Activated naive CD4-positive, alpha-beta T cell treated with anti-CD3 and anti-CD28 coated beads for 36 hours (primary cell): ENCODE measurements around the gene ACTG1. TPM values are rescaled to one million over a fixed set of nuclear protein-coding genes. Genes with fewer than 3 reads are reported as not detected.
A peak's percentile ranks its signal among the peaks of the same experiment; 100 is the strongest.

Experiments used
- CTCF ChIA-PET: fragments of 350-600 bp; sonication (Branson Sonifier 250); formaldehyde crosslinking; loops from one replicate; lab custom pipeline; 2021; ENCODE audit warnings: antibody characterized with exemption; lab: Charles Lee
- DNase-seq: peaks from one replicate; pipeline ENCODE4 v3.0.0-alpha.2; 2020
- H3K27ac Mint-ChIP-seq: one replicate; pipeline ENCODE4 v1.8.0; 2021; ENCODE audit warnings: mild to moderate bottlenecking, mixed read lengths
- H3K27me3 Mint-ChIP-seq: one replicate; pipeline ENCODE4 v1.8.0; 2021; ENCODE audit warnings: low read depth, mixed read lengths
- H3K36me3 Mint-ChIP-seq: one replicate; pipeline ENCODE4 v1.8.0; 2021; ENCODE audit warnings: low read depth, mixed read lengths
- H3K4me1 Mint-ChIP-seq: one replicate; pipeline ENCODE4 v1.8.0; 2021; ENCODE audit warnings: low read depth, mixed read lengths
- H3K4me3 Mint-ChIP-seq: one replicate; pipeline ENCODE4 v1.8.0; 2021; ENCODE audit warnings: mild to moderate bottlenecking, moderate library complexity, mixed read lengths
- H3K9me3 Mint-ChIP-seq: one replicate; pipeline ENCODE4 v1.8.0; 2021; ENCODE audit warnings: mixed read lengths
- intact Hi-C: fragments of 100-400 bp; cut with micrococcal nuclease; formaldehyde crosslinking; loops from one replicate; pipeline ENCODE4 v1.15.1; 2023
- total RNA-seq, 2 experiments: library from RNA; stranded (reverse); gene quantifications; one replicate each; pipeline ENCODE4 v1.2.3, GENCODE V29; 2021

ACTG1 gene
- total RNA-seq, 2 experiments from 2014 or later: 2,881 to 2,925 TPM

DNA sequence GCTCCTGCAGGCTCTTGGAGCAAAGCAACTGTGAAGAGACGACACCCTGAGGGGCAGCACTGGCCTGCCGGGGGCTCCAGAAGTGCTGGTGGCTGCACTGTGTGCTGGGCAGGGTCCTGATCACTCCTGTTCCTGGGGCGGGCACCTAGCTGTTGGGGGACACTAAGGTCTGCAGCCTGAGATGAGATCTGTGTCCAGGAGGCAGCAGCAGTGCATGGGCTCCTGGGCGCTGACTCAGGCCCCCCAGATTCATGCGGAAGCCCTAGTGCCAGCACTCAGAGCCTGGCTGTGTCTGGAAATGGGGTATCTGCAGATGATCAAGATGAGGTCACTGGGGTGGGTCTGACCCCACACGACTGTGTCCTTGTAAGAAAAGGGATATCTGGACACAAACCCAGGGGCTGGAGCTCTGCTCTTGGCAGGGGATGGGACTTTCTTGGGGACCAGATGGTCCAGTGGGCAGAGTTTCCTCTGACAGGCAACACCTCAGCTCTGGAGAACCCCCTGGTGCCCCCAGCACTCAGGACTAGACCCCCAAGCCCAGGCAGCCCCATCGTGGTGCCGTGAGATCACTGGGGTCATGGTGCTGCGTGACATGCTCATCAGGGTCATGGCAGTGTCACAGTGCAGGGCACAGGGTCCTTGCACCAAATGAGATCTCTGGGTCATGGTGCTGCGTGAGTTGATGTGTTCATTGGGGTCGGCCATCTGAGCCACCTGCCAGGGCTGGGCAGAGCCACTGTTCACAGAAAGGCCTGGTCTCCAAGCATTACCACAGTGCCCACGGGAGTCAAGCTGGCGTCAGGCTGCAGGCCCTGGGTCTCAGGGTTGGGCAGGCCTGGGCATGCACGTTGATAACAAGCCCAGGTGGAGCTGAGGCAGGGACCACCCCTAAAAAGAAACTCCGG, 30.1 kb upstream of the ACTG1 start:
- CTCF ChIA-PET: interaction anchor here (1.2 kb wide), 1 partner anchor 24 kb away, joined by 3 read pairs; no protein-coding TSS in a partner anchor
- H3K27me3 Mint-ChIP-seq: no peaks in the 10 kb centered on the region
- no peaks in the 10 kb centered on the region for H3K9me3 Mint-ChIP-seq
- H3K27ac Mint-ChIP-seq: no peak overlapping the region
- H3K36me3 Mint-ChIP-seq: peaks cover 10% of the 10 kb centered on the region
- no peak for DNase-seq
- intact Hi-C loops: no loop called here
- H3K4me1 Mint-ChIP-seq: peaks cover 1% of the 10 kb centered on the region
- no peak overlapping the region for H3K4me3 Mint-ChIP-seq

DNA sequence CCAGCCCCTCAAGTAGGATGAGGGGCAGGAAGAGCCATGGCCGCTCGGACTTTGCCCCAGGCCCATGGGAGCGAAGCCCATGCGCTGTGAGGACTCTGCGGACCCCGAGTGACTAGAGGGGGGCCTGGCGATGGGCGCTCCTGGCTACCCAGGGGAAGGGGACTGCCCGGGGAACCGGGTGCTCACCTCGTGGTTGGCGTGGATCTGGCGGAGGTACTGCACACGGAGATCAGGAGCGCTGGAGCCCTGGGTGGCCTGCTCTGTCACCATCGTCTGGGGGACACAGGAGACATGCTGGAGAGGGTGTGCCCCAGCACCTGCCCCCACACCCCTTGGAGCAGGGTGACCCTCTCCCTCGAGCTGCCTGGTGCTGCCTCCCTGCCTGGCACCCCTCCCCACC, 28.5 kb upstream of the ACTG1 start:
- DNase-seq: no peak
- H3K36me3 Mint-ChIP-seq: peaks cover 8% of the 10 kb centered on the region
- intact Hi-C loops: no loop called here
- H3K9me3 Mint-ChIP-seq: no peaks in the 10 kb centered on the region
- H3K4me3 Mint-ChIP-seq: no peak overlapping the region
- CTCF ChIA-PET: no interaction called here
- peaks cover 1% of the 10 kb centered on the region for H3K4me1 Mint-ChIP-seq
- no peak overlapping the region for H3K27ac Mint-ChIP-seq
- no peaks in the 10 kb centered on the region for H3K27me3 Mint-ChIP-seq

DNA sequence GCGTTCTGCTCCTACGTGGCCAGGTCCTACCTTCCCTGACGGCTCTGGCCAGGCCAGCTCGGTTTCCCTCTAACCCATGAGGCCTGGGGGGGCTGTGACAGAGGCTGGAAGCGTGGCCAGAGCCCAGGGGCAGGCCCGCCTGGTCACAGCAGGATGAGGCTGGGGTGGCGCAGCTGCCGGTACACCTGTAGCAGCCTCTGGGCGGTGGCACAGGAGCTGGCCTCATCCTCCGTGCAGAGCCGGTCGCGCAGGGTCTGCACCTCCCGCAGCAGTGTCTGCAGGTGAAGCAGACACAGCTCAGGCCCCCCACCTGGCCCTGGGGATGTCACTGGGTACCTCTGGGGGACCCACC, 28.1 kb upstream of the ACTG1 start:
- no peak for DNase-seq
- H3K27ac Mint-ChIP-seq: no peak overlapping the region
- intact Hi-C loops: no loop called here
- H3K4me3 Mint-ChIP-seq: no peak overlapping the region
- no peaks in the 10 kb centered on the region for H3K9me3 Mint-ChIP-seq
- peaks cover 1% of the 10 kb centered on the region for H3K4me1 Mint-ChIP-seq
- peaks cover 8% of the 10 kb centered on the region for H3K36me3 Mint-ChIP-seq
- CTCF ChIA-PET: no interaction called here
- peaks cover 3% of the 10 kb centered on the region for H3K27me3 Mint-ChIP-seq

DNA sequence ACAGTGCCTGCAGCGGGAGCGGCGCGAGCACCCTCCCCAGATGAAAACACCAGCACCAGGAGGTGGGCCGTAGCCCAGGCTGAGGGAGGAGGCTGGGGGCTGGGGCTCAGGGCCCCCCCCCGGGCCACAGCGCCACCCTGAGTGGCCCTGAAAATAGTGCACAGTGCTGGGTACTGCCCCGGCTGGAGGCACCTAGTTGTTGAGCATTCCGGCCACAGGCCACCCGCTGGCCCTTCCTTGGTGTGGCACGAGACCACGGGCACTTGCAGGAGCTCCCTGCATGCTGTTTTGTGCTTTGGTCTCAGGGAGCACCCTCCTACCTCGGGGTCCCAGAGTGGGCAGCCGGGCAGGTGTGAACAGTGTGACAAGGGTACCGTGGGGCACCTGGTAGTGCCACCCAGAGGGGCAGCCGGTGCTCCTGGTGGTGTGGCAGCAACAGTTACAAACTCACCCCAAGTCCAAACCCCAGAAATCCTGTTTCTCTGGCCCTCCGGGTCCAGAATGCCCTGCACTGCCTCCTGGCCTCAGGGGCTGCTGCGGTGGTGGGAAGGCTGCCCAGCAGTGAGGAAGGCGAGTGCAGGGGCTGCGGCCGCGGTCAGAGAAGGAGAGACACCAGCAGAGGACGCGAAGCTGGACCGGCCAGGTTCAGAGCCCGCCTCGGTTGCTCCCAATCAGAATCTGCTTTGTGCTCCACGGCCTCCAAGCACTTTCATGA, 27.5 kb upstream of the ACTG1 start:
- Mint-ChIP-seq H3K27ac (no peak overlapping the region), H3K27me3 (peaks cover 5% of the 10 kb centered on the region), H3K9me3 (no peaks in the 10 kb centered on the region), H3K36me3 (peaks cover 8% of the 10 kb centered on the region), H3K4me3 (no peak overlapping the region), H3K4me1 (peaks cover 1% of the 10 kb centered on the region)
- intact Hi-C loops: no loop called here
- CTCF ChIA-PET: no interaction called here
- DNase-seq: no peak

DNA sequence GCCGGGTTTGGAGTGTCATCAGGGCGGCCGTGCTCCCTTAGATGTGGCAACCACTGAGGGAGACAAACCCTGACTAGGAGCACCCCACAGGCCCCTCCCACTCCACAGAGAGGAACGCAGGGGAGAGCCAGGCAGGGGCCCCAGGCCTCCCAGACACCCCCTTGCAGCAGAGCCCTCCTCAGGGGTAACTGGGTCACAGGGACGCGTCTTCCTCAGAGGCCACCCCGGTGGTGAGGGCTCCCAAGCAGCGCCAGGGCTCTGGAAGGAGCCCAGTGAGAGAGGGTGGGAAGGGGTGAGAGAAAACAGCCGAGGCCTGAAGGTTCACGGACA, 26.9 kb upstream of the ACTG1 start:
- peaks cover 5% of the 10 kb centered on the region for H3K27me3 Mint-ChIP-seq
- no peak for DNase-seq
- peaks cover 8% of the 10 kb centered on the region for H3K36me3 Mint-ChIP-seq
- no peak overlapping the region for H3K4me3 Mint-ChIP-seq
- H3K27ac Mint-ChIP-seq: no peak overlapping the region
- intact Hi-C loops: no loop called here
- CTCF ChIA-PET: interaction anchor here (0.6 kb wide), 1 partner anchor 63 kb away, joined by 3 read pairs; no protein-coding TSS in a partner anchor
- H3K9me3 Mint-ChIP-seq: no peaks in the 10 kb centered on the region
- peaks cover 1% of the 10 kb centered on the region for H3K4me1 Mint-ChIP-seq

DNA sequence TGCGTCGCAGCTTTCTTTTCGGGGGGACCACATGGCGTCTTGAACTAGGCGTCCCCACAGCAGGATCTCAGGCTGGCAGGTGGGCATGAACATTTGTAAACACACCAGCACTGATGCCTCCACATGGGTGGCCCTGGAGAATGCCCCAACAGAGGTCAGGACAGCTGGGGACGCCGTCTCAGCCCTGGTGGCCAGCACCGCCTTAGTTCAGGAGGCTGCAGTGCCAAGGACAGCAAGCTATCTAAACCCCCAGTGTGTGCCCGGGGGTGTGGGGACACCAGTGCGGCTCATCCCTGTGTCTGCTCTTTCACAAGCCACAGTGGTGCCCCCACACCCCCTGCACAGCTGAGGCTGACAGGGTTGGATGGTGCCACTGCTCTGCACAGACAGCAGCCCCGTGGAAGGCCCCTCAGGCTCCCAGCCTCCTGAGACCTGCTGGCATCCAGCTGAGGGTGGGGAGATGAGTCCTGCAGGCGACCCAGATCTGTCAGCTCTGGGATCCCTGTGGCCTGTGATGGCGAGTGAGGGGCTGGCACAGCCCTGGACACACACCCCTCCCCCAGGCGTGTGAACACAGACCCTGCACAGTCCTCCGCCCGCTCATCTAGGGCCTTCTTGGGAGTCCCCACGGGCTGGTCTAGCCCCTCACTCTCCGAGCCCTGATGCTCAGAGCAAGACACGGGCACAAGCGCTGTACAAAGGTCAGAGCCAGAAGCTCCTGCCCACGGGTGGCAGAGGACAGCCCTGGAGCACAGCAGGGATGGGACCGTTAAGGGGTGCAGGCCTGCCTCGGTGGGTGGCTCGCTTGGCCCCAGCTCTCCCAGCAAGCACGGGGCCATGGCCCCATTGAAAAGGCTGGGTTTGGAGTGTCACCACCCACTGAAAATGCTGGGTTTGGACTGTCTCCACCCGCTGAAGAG, 26.3 kb upstream of the ACTG1 start:
- peaks cover 1% of the 10 kb centered on the region for H3K4me1 Mint-ChIP-seq
- intact Hi-C loops: no loop called here
- H3K9me3 Mint-ChIP-seq: no peaks in the 10 kb centered on the region
- H3K4me3 Mint-ChIP-seq: no peak overlapping the region
- H3K36me3 Mint-ChIP-seq: peaks cover 8% of the 10 kb centered on the region
- CTCF ChIA-PET: interaction anchor here (0.6 to 1.2 kb wide), 3 partner anchors 20 to 63 kb away, joined by 3 to 4 read pairs (median 4); no protein-coding TSS in a partner anchor
- peaks cover 5% of the 10 kb centered on the region for H3K27me3 Mint-ChIP-seq
- H3K27ac Mint-ChIP-seq: no peak overlapping the region
- DNase-seq: no peak

DNA sequence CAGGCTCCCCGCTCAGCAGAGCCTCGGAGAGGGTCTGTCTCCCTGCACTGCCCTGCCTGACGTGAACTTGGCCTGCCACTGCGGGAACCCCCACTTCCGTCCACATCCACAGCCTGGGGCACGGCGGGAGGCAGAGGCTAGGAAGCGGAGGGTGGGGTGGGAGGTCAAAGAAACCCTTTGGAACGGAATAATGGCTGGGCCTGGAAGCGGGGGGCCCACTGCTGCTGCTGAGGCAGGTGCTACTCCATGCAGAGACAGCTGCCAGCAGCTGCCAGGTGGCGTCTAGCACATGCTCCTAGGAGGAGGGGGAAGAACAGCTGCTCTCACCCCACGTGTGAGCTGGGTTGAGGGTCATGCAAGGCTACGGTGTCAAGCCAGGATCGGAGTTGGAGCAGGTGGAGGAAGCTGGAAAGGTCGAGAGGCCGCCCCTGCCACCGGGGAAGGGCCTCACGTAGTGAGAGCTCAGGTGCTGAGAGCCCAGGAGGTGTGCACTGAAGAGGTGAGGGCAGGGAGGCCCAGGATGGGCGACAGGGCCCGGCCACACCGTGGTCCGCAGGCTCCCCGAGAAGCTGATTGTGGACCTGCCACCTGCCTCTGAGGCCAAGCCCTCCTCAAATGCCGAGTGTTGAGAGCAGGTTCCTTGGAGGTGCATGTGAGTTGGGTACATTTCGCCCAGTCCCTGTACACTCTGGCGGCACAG, 25.4 kb upstream of the ACTG1 start:
- CTCF ChIA-PET: interaction anchor here (1.0 to 1.2 kb wide), 2 partner anchors 19 to 45 kb away, joined by 4 read pairs; no protein-coding TSS in a partner anchor
- DNase-seq: no peak
- intact Hi-C loops: no loop called here
- Mint-ChIP-seq H3K27ac (no peak overlapping the region), H3K4me3 (no peak overlapping the region), H3K4me1 (peaks cover 1% of the 10 kb centered on the region), H3K27me3 (peaks cover 11% of the 10 kb centered on the region), H3K36me3 (peaks cover 8% of the 10 kb centered on the region), H3K9me3 (no peaks in the 10 kb centered on the region)

DNA sequence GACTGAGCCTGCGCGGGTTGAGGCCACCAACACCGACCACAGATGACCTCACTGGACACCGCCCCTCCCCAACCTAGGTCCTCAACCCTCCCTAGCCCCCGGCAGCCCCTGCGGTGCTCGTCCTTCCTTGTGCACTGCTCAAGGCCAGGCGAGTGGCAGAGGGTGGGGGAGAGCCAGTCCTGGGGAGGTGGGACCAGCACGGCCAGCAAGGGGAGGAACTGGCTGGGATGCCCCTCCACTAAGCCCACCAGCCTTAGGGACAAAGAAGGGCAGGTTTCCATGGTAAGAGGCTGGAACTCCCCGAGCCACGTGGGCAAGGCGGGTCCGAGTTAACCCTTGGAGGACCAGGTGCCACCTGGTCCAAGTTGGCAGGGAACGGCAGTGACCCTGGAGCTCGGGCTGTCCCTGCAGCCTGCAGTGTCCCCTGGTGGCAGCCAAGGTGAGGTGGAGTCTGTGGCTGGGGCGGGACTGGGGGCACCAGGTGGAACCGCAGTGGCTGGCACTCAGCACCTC, 24.8 kb upstream of the ACTG1 start:
- intact Hi-C loops: no loop called here
- peaks cover 1% of the 10 kb centered on the region for H3K4me1 Mint-ChIP-seq
- H3K9me3 Mint-ChIP-seq: no peaks in the 10 kb centered on the region
- peak; percentile 31 for DNase-seq
- peaks cover 7% of the 10 kb centered on the region for H3K36me3 Mint-ChIP-seq
- H3K27me3 Mint-ChIP-seq: peaks cover 11% of the 10 kb centered on the region
- CTCF ChIA-PET: no interaction called here
- H3K4me3 Mint-ChIP-seq: no peak overlapping the region
- H3K27ac Mint-ChIP-seq: no peak overlapping the region

DNA sequence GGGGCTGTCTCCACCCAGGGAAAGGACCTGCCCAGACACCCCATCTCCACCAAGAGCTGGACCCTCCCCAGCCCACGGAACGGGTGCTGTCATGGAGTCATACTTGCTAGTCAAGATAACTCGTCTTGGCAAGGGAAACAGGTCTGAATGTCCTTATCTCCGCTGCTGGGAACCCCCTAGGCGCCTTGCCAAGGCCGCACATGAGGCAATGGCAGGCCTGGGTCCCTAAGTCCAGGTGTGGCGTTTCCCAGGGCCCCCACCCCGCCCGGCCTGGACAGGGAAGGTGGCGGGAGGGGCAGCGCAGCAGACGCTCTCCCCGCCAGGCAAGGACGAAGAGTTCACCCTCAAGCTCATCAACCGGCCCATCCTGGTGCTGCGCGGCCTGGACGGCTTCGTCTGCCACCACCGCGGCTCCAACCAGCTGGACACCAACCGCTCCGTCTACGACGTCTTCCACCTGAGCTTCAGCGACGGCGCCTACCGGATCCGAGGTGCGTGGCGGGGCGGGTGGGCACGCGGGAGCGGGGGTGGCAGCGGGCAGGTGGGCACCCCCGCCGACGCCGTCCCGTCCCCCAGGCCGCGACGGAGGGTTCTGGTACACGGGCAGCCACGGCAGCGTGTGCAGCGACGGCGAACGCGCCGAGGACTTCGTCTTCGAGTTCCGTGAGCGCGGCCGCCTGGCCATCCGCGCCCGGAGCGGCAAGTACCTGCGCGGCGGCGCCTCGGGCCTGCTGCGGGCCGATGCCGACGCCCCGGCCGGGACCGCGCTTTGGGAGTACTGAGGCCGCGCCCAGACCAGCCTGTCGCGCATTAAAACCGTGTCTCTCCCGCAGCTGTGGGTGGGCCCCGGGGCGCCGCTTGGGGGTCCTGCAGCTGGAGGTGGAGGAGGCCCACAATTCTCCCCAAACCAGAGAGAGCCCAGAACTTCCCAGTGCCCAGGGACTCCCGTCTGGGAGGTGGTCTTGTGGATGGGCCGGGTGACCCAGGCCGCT, 24.0 kb upstream of the ACTG1 start:
- no peak overlapping the region for H3K27ac Mint-ChIP-seq
- H3K36me3 Mint-ChIP-seq: peaks cover 3% of the 10 kb centered on the region
- CTCF ChIA-PET: no interaction called here
- no peak for DNase-seq
- H3K9me3 Mint-ChIP-seq: no peaks in the 10 kb centered on the region
- intact Hi-C loops: no loop called here
- peaks cover 11% of the 10 kb centered on the region for H3K27me3 Mint-ChIP-seq
- H3K4me1 Mint-ChIP-seq: peaks cover 1% of the 10 kb centered on the region
- no peak overlapping the region for H3K4me3 Mint-ChIP-seq

DNA sequence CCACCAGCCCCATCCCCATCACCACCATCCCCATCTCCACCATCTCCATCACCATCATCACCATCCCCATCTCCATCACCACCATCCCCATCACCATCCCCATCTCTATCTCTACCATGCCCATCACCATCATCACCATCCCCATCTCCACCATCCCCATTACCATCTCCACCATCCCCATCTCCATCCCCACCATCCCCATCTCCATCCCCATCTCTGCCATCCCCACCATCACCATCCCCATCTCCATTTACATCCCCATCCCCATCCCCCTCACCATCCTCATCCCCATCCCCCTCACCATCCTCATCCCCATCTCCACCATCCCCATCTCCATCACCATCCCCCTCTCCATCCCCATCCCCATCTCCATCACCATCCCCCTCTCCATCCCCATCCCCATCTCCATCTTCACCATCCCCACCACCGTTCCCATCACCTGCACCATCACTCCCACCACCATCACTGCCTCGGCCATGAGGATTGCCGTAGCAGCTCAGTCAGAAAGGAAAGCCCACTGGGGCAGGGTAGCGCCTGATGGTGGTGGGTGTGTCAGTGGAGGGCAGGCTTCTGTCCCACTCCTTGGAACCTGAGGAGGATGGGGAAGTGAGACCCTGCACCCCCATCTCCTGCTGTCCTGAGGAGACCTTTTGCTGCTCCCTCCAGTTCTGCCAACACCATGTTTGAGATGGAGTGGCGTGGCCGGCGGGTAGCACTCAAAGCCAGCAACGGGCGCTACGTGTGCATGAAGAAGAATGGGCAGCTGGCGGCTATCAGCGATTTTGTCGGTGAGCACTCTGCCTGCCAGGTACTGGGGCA, 23.1 kb upstream of the ACTG1 start:
- no peak overlapping the region for H3K27ac Mint-ChIP-seq
- CTCF ChIA-PET: no interaction called here
- peaks cover 11% of the 10 kb centered on the region for H3K27me3 Mint-ChIP-seq
- no peak overlapping the region for H3K4me3 Mint-ChIP-seq
- no peaks in the 10 kb centered on the region for H3K9me3 Mint-ChIP-seq
- intact Hi-C loops: no loop called here
- peaks cover 1% of the 10 kb centered on the region for H3K4me1 Mint-ChIP-seq
- H3K36me3 Mint-ChIP-seq: no peaks in the 10 kb centered on the region
- no peak for DNase-seq
